GM10847 (cell line): ENCODE results near the gene OTOG.

Experiments used
- POLR2A ChIP-seq: IDR thresholded peaks from 2 replicates; pipeline ENCODE4 v1.6.1; 2011; ENCODE audit not compliant: insufficient read length; ENCODE audit errors: extremely low read depth

OTOG gene

GRCh38 chr11:17543574-17544180, 3.4 kb upstream of the OTOG start:
- TF ChIP-seq POLR2A = no peak

- TF ChIP-seq POLR2A = no peak
Measured at GRCh38 chr11:17544181-17544622, 2.9 kb upstream of the OTOG start, which contains the start of gene USH1C. Gene USH1C, minus strand, starts transcription at chr11:17544416. Its CDS starts 109 bp downstream, at chr11:17544307.

GRCh38 chr11:17546240-17546639, 819 bp upstream of the OTOG start:
- no peak for TF ChIP-seq POLR2A

- no peak for TF ChIP-seq POLR2A
Measured at GRCh38 chr11:17547932-17548331, 873 bp downstream of the OTOG start.

GRCh38 chr11:17548444-17548843, 1.4 kb downstream of the OTOG start:
- TF ChIP-seq POLR2A = no peak

GRCh38 chr11:17550450-17551346, 3.6 kb downstream of the OTOG start:
- TF ChIP-seq POLR2A = no peak

- no peak for TF ChIP-seq POLR2A
Measured at GRCh38 chr11:17551347-17552040, 4.4 kb downstream of the OTOG start.

- TF ChIP-seq POLR2A = no peak
Measured at GRCh38 chr11:17552041-17552355, 4.9 kb downstream of the OTOG start.

- no peak for TF ChIP-seq POLR2A
Measured at GRCh38 chr11:17552392-17553248, 5.6 kb downstream of the OTOG start.

GRCh38 chr11:17553249-17553546, 6.1 kb downstream of the OTOG start:
- TF ChIP-seq POLR2A = no peak

- TF ChIP-seq POLR2A = no peak
Measured at GRCh38 chr11:17554487-17554886, 7.4 kb downstream of the OTOG start.

- TF ChIP-seq POLR2A = no peak
Measured at GRCh38 chr11:17556999-17557398, 9.9 kb downstream of the OTOG start.

GRCh38 chr11:17558025-17558780, 11.1 kb downstream of the OTOG start:
- TF ChIP-seq POLR2A = no peak

- no peak for TF ChIP-seq POLR2A
Measured at GRCh38 chr11:17558916-17559315, 11.9 kb downstream of the OTOG start.
